ENCODE results near the gene PCYT2. TPM values are rescaled to one million over a fixed set of nuclear protein-coding genes. Genes with fewer than 3 reads are reported as not detected.

PCYT2 gene
- total and polyA plus RNA-seq, 2 donors (not counting 3 experiments of a cell fraction or from before 2014, with no cell fraction given) = 52.0 to 57.1 TPM

DNA sequence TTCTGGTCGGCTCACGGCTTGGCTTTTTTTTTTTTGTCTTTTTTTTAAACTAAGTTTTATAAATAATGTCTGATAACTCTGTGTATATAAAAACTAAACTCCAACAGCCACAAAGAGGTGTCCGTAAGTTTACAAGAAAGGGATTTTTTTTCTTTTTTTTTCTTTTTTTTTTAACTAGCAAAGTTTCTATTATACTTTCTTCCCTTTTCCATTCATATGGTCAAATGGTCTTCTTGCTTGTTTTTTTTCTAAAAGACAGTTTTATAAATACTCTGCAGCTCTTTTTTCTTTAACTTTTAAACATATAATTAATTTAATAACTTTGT lies 10.3 kb upstream of the PCYT2 start:
- Histone ChIP-seq H3K4me1 (ENCODE audit: control insufficient read depth, extremely low read depth, insufficient read depth, low read length) (peaks cover 24% of the 10 kb centered on the region), H3K9ac (replicated peaks; ENCODE audit: extremely low read depth, insufficient read depth, low read length) (no peak overlapping the region), H4K20me1 (replicated peaks; ENCODE audit: control insufficient read depth, extremely low read depth, insufficient read depth, low read length) (no peaks in the 10 kb centered on the region), H3K4me2 (ENCODE audit: insufficient read depth, low read length) (no peak overlapping the region), H3K9me3 (replicated peaks; ENCODE audit: control insufficient read depth, insufficient read depth, low read length) (no peaks in the 10 kb centered on the region), H3K27me3 (ENCODE audit: control insufficient read depth in 2 of 2, insufficient read depth in 2 of 2, low read length in 2 of 2) (no peaks in the 10 kb centered on the region), H3K4me3 (replicated peaks in 1 of 3; ENCODE audit: insufficient read depth in 1 of 3, low read depth in 1 of 3, low read length in 3 of 3) (no peak overlapping the region), H3K27ac (ENCODE audit: insufficient read depth, low read depth, low read length) (no peak overlapping the region), H2AFZ (ENCODE audit: low read depth, low read length) (no peak overlapping the region), H3K9me1 (replicated peaks; ENCODE audit: control insufficient read depth, extremely low read depth, insufficient read depth, low read length) (no peaks in the 10 kb centered on the region), H3K36me3 (ENCODE audit: control insufficient read depth in 2 of 2, extremely low read depth in 1 of 2, insufficient read depth in 2 of 2, low read length in 2 of 2) (peaks cover 0 to 26% of the 10 kb centered on the region in 2 experiments), H3K79me2 (ENCODE audit: control insufficient read depth, insufficient read depth, low read length) (peaks cover 73% of the 10 kb centered on the region)
- DNase-seq (ENCODE audit: low read depth, low spot score) (no peak), FAIRE-seq (no peak)
- CTCF ChIA-PET = no interaction called here
- BruUV-seq (replicated peaks) = no TSS peak
- dilution Hi-C loops (cut with MboI; ENCODE audit: extremely low pct_ligation_motif_present, low sequenced_read_pairs) (no loop called here), intact Hi-C loops (cut with micrococcal nuclease) (no loop called here)
- TF ChIP-seq MAX (IDR thresholded peaks at IDR 0.05; ENCODE audit: insufficient read depth, insufficient read length) (no peak), POLR2AphosphoS5 (IDR thresholded peaks at IDR 0.05; ENCODE audit: insufficient read depth, low read depth, low read length) (no peak), EZH2 (IDR thresholded peaks at IDR 0.05; ENCODE audit: borderline replicate concordance, low read depth, low read length, severe bottlenecking) (no peak), MYC (IDR thresholded peaks at IDR 0.05; ENCODE audit: low read depth, low read length) (no peak), JUN (IDR thresholded peaks at IDR 0.05; ENCODE audit: borderline replicate concordance, insufficient read depth, insufficient read length, low read depth) (no peak), GATA2 (IDR thresholded peaks at IDR 0.05; ENCODE audit: insufficient read depth, insufficient read length, low read depth, low read length) (no peak)
- TF ChIP-seq, protein P1, sequence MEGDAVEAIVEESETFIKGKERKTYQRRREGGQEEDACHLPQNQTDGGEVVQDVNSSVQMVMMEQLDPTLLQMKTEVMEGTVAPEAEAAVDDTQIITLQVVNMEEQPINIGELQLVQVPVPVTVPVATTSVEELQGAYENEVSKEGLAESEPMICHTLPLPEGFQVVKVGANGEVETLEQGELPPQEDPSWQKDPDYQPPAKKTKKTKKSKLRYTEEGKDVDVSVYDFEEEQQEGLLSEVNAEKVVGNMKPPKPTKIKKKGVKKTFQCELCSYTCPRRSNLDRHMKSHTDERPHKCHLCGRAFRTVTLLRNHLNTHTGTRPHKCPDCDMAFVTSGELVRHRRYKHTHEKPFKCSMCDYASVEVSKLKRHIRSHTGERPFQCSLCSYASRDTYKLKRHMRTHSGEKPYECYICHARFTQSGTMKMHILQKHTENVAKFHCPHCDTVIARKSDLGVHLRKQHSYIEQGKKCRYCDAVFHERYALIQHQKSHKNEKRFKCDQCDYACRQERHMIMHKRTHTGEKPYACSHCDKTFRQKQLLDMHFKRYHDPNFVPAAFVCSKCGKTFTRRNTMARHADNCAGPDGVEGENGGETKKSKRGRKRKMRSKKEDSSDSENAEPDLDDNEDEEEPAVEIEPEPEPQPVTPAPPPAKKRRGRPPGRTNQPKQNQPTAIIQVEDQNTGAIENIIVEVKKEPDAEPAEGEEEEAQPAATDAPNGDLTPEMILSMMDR (IDR thresholded peaks at IDR 0.05; ENCODE audit: extremely low read depth in 1 of 2, insufficient read depth in 1 of 2, low read depth in 1 of 2, low read length in 2 of 2) = no peak
- POLR2A ChIA-PET = no interaction called here

Data from endothelial cell of umbilical vein (primary cell).